ENCODE measurements around the gene ACOT9.

- TF ChIP-seq CTCF (conservative IDR thresholded peaks at IDR 0.05; ENCODE audit: low read length) (no peak), EZH2phosphoT487 (IDR thresholded peaks at IDR 0.05; ENCODE audit: borderline replicate concordance) (no peak)
Observed at GRCh38 chrX:23786268-23786815, 43.3 kb upstream of the ACOT9 start.

Measured in Loucy (cell line).